Esophagus muscularis mucosa (tissue), 4 donors: ENCODE data around the gene ANO6. TPM values are rescaled to one million over a fixed set of nuclear protein-coding genes. Genes with fewer than 3 reads are reported as not detected.

Source experiments
- DNase-seq: peaks from one replicate; pipeline ENCODE4 v3.0.0-alpha.2; 2017; ENCODE audit errors: extremely low spot score
- H3K27ac ChIP-seq, 4 donors: fragments of 200-600 bp; sonication (generic); replicated peaks in 1 of 4; 1 replicate in 3 of 4; 2 replicates in 1 of 4; pipeline ENCODE4 v1.5.1; 2016 to 2019; ENCODE audit warnings: mild to moderate bottlenecking in 1 of 4
- H3K27me3 ChIP-seq, 4 donors: fragments of 200-600 bp; sonication (generic); one replicate each; pipeline versions ENCODE4 v1.5.1 to v1.6.0; 2016 to 2019
- H3K36me3 ChIP-seq, 4 donors: fragments of 200-600 bp; sonication (generic); one replicate each; pipeline ENCODE4 v1.5.1; 2016 to 2019
- H3K4me1 ChIP-seq, 4 donors: fragments of 200-600 bp; sonication (generic); one replicate each; pipeline ENCODE4 v1.5.1; 2016 to 2019
- H3K4me3 ChIP-seq, 4 donors: fragments of 200-600 bp; sonication (generic); 1 replicate in 2 of 4; 2 replicates in 2 of 4; pipeline ENCODE4 v1.5.1; 2016 to 2019; ENCODE audit warnings: mild to moderate bottlenecking in 4 of 4, moderate library complexity in 1 of 4
- H3K9me3 ChIP-seq, 4 donors: fragments of 200-600 bp; sonication (generic); 1 replicate in 3 of 4; 2 replicates in 1 of 4; pipeline ENCODE4 v1.5.1; 2016 to 2019
- CTCF ChIP-seq, 3 experiments: fragments of 200-600 bp in 2 of 3; fragments of 450-650 bp in 1 of 3; sonication (generic) in 2 of 3; IDR thresholded peaks; one replicate each; pipeline ENCODE4 v1.5.1; 2017 to 2019; ENCODE audit warnings: antibody characterized with exemption in 3 of 3, mild to moderate bottlenecking in 2 of 3, moderate library complexity in 1 of 3
- EP300 ChIP-seq: sonication (generic); formaldehyde crosslinking; IDR thresholded peaks from one replicate; pipeline ENCODE4 v1.6.1; 2017; ENCODE audit warnings: antibody characterized with exemption
- POLR2A ChIP-seq: fragments of 450-650 bp; IDR thresholded peaks from one replicate; pipeline ENCODE4 v1.6.1; 2017; ENCODE audit warnings: antibody characterized with exemption, moderate library complexity, mild to moderate bottlenecking, low read depth
- POLR2AphosphoS5 ChIP-seq, 2 donors: sonication (generic); formaldehyde crosslinking; IDR thresholded peaks; one replicate each; pipeline ENCODE4 v1.6.1; 2017; ENCODE audit warnings: antibody characterized with exemption in 2 of 2
- WGBS: methylation state at CpG from one replicate; pipeline ENCODE4 v1.1.5; 2018; 5-methylcytosine and 5-hydroxymethylcytosine counted together
- intact Hi-C: fragments of 100-400 bp; cut with DNase I; formaldehyde crosslinking; loops from one replicate; pipeline ENCODE4 v1.15.1; 2023
- total RNA-seq, 4 donors: library from RNA; depleted of rRNA; stranded (reverse); fragments of >200 nt; gene quantifications; one replicate each; pipeline versions ENCODE4 v1.1.0 to v1.2.1, GENCODE V29; 2016

Gene ANO6
- total RNA-seq, 4 donors from 2014 or later, result 141 to 208 (median 166) TPM

GRCh38 chr12:45351921-45352670 is 136.2 kb downstream of the ANO6 start:
- peaks cover 5 to 59% (median 51%) of the 10 kb centered on the region in 4 donors for H3K4me1 ChIP-seq
- intact Hi-C loops, result loop anchor here (10.0 kb wide), 1 partner anchor 137 kb away; the partner anchor contains the start of gene ANO6
- DNase-seq, result no peak
- peak overlapping the region; percentile 69 to 79 (median 74) for H3K27ac ChIP-seq
- no peaks in the 10 kb centered on the region for H3K9me3 ChIP-seq
- TF ChIP-seq CTCF (IDR thresholded peaks at IDR 0.05), result no peak
- peak in 1 of 2 donors; percentile 22 for TF ChIP-seq POLR2AphosphoS5 (IDR thresholded peaks at IDR 0.05)
- peak overlapping the region in 1 of 4 donors; percentile 2 for H3K4me3 ChIP-seq
- WGBS, result 44% methylated on average over 10 of the region's 10 CpGs
- H3K36me3 ChIP-seq, result peaks cover 21 to 38% (median 31%) of the 10 kb centered on the region in 4 donors
- H3K27me3 ChIP-seq, result no peaks in the 10 kb centered on the region

GRCh38 chr12:45353944-45354343 is 138.0 kb downstream of the ANO6 start:
- H3K27ac ChIP-seq, result peak overlapping the region in 2 of 4 donors; percentile 36 to 79
- peaks cover 20 to 78% (median 67%) of the 10 kb centered on the region in 4 donors for H3K4me1 ChIP-seq

GRCh38 chr12:45354399-45354798 is 138.5 kb downstream of the ANO6 start:
- Histone ChIP-seq H3K36me3 (peaks cover 10 to 27% (median 18%) of the 10 kb centered on the region in 4 donors), H3K27me3 (no peaks in the 10 kb centered on the region), H3K27ac (peak overlapping the region in 2 of 4 donors; percentile 73 to 79), H3K9me3 (no peaks in the 10 kb centered on the region), H3K4me1 (peaks cover 20 to 76% (median 67%) of the 10 kb centered on the region in 4 donors), H3K4me3 (no peak overlapping the region)
- TF ChIP-seq CTCF (IDR thresholded peaks at IDR 0.05) (no peak), POLR2AphosphoS5 (IDR thresholded peaks at IDR 0.05) (no peak), EP300 (no peak), POLR2A (no peak)
- intact Hi-C loops, result loop anchor here (10.0 kb wide), 1 partner anchor 140 kb away; the partner anchor contains the start of gene ANO6
- DNase-seq, result no peak

More at GRCh38 chr12:45353944-45354343, 138.0 kb downstream of the ANO6 start:
- TF ChIP-seq POLR2AphosphoS5 (IDR thresholded peaks at IDR 0.05) (no peak), EP300 (no peak), POLR2A (no peak), CTCF (IDR thresholded peaks at IDR 0.05) (no peak)
- intact Hi-C loops, result loop anchor here (10.0 kb wide), 1 partner anchor 139 kb away; the partner anchor contains the start of gene ANO6
- no peak for DNase-seq
- Histone ChIP-seq H3K4me3 (no peak overlapping the region), H3K9me3 (no peaks in the 10 kb centered on the region), H3K27me3 (no peaks in the 10 kb centered on the region), H3K36me3 (peaks cover 14 to 27% (median 20%) of the 10 kb centered on the region in 4 donors)
- 86% methylated on average over 2 of the region's 2 CpGs for WGBS

- TF ChIP-seq CTCF (IDR thresholded peaks at IDR 0.05) (no peak), EP300 (no peak), POLR2A (no peak), POLR2AphosphoS5 (IDR thresholded peaks at IDR 0.05) (no peak)
- H3K36me3 ChIP-seq, result peaks cover 5 to 18% (median 12%) of the 10 kb centered on the region in 4 donors
- H3K4me1 ChIP-seq, result peaks cover 20 to 67% (median 59%) of the 10 kb centered on the region in 4 donors
- no peak for DNase-seq
- intact Hi-C loops, result loop anchor here (10.0 kb wide), 1 partner anchor 141 kb away; the partner anchor contains the start of gene ANO6
- H3K27ac ChIP-seq, result peak overlapping the region; percentile 51 to 79 (median 68)
- WGBS, result 48% methylated on average over 3 of the region's 3 CpGs
- no peaks in the 10 kb centered on the region for H3K9me3 ChIP-seq
- no peaks in the 10 kb centered on the region for H3K27me3 ChIP-seq
- H3K4me3 ChIP-seq, result no peak overlapping the region
Observed at GRCh38 chr12:45355730-45356129, 139.8 kb downstream of the ANO6 start.
